ENCODE results near the gene ABCC2. TPM values are rescaled to one million over a fixed set of nuclear protein-coding genes. Genes with fewer than 3 reads are reported as not detected.

ABCC2 gene
- total RNA-seq, 4 donors from 2014 or later, result 1.7 to 23.7 (median 8.4) TPM

DNA sequence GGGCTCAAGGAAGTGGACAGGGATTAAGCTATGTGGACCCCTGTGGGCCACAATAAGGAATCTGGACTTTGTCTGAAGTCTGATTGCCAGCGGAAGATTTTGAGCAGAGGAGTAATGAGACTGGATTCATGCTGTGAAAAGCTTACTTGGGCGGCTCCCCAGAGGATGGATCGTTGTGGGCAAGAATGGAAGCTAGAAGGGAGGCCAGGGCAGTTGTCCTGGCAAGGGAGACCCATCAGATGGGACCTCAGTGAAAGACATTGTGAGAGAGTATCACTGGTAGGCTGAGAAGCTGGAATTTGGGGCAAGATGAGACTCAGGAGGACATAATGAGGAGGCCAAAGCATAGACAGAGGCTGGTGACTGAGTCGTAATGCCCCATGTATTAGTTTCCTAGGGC is 15.6 kb downstream of the ABCC2 start:
- Histone ChIP-seq H3K36me3 (peaks cover 0 to 22% (median 0%) of the 10 kb centered on the region in 3 donors), H3K4me1 (no peaks in the 10 kb centered on the region), H3K27me3 (no peaks in the 10 kb centered on the region), H3K4me3 (no peak overlapping the region), H3K9me3 (no peaks in the 10 kb centered on the region), H3K27ac (no peak overlapping the region)
- no peak for TF ChIP-seq POLR2A (IDR thresholded peaks at IDR 0.05)
- 83 to 86% methylated on average over 4 of the region's 4 CpGs for WGBS, 2 donors
- DNase-seq (ENCODE audit: low spot score in 2 of 2), result no peak

DNA sequence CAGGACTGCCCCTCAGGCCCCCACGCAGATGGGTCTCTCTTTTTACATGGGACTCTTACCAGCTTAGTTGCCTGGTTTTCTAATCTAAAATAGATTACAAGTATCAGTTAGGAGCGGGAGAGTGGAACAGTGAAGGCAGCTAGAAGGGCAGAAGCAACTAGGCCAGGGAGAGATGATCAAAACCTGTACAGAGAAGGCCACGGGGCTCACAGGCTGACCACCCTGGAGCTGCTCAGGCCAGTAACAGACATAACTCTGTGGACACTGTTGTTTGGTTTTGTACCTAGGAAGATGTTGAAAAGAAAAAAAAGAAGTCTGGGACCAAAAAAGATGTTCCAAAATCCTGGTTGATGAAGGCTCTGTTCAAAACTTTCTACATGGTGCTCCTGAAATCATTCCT is 16.5 kb downstream of the ABCC2 start:
- no peak overlapping the region for H3K27ac ChIP-seq
- peaks cover 0 to 22% (median 0%) of the 10 kb centered on the region in 3 donors for H3K36me3 ChIP-seq
- H3K4me3 ChIP-seq, result no peak overlapping the region
- H3K27me3 ChIP-seq, result no peaks in the 10 kb centered on the region
- DNase-seq (ENCODE audit: low spot score in 2 of 2), result no peak
- WGBS, 2 donors, result 82 to 86% methylated on average over 3 of the region's 3 CpGs
- TF ChIP-seq, protein P1, sequence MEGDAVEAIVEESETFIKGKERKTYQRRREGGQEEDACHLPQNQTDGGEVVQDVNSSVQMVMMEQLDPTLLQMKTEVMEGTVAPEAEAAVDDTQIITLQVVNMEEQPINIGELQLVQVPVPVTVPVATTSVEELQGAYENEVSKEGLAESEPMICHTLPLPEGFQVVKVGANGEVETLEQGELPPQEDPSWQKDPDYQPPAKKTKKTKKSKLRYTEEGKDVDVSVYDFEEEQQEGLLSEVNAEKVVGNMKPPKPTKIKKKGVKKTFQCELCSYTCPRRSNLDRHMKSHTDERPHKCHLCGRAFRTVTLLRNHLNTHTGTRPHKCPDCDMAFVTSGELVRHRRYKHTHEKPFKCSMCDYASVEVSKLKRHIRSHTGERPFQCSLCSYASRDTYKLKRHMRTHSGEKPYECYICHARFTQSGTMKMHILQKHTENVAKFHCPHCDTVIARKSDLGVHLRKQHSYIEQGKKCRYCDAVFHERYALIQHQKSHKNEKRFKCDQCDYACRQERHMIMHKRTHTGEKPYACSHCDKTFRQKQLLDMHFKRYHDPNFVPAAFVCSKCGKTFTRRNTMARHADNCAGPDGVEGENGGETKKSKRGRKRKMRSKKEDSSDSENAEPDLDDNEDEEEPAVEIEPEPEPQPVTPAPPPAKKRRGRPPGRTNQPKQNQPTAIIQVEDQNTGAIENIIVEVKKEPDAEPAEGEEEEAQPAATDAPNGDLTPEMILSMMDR (IDR thresholded peaks at IDR 0.05), result no peak
- TF ChIP-seq EP300 (IDR thresholded peaks at IDR 0.05), result no peak
- TF ChIP-seq POLR2A (IDR thresholded peaks at IDR 0.05), result no peak
- no peaks in the 10 kb centered on the region for H3K4me1 ChIP-seq
- no peaks in the 10 kb centered on the region for H3K9me3 ChIP-seq

DNA sequence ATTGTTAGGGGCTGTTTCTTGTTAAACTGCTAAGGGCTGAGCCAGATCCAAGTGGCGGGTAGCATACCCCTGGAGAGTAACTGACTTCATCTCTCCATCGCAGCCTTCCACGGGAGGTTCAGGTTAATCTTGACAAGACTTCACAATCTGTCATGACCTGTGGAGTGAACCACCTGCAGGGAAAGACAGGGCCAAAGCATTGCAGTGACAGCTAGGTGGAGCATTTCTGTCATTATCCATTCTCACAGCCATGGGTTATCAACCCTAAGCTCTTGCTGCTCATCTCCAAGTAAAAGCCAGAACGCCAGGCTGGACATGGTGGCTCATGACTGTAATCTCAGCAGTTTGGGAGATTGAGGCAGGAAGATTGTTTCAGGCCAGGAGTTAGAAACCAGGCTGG is 17.2 kb downstream of the ABCC2 start:
- H3K9me3 ChIP-seq, result no peaks in the 10 kb centered on the region
- no peak overlapping the region for H3K4me3 ChIP-seq
- H3K36me3 ChIP-seq, result peaks cover 0 to 26% (median 0%) of the 10 kb centered on the region in 3 donors
- H3K27ac ChIP-seq, result no peak overlapping the region
- H3K4me1 ChIP-seq, result no peaks in the 10 kb centered on the region
- TF ChIP-seq POLR2A (IDR thresholded peaks at IDR 0.05) (no peak), EP300 (IDR thresholded peaks at IDR 0.05) (no peak)
- TF ChIP-seq, protein P1 (IDR thresholded peaks at IDR 0.05), result no peak
- no peaks in the 10 kb centered on the region for H3K27me3 ChIP-seq
- WGBS, 2 donors, result 87 to 90% methylated on average over 4 of the region's 4 CpGs
- no peak for DNase-seq (ENCODE audit: low spot score in 2 of 2)

DNA sequence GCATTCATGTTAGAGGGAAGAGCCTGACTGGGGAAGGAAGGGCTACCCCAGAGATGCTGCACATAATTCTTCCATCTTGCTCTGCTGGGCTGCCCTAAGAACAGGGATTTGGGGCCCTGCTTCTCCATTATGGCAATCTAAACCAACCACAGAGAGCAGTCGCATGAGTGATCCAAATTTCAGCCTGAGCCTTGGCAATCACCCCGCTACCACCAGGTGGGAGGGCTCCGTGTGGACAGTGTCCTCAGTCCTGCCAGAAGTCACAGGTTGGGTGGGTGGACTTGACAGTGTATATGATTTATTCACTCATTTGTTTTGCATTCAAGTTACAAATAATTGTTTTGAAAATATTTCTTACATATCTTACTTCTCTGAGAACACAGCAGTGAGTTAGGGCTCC is 22.0 kb downstream of the ABCC2 start:
- no peaks in the 10 kb centered on the region for H3K27me3 ChIP-seq
- TF ChIP-seq, protein P1 (IDR thresholded peaks at IDR 0.05), result no peak
- no peak for TF ChIP-seq EP300 (IDR thresholded peaks at IDR 0.05)
- TF ChIP-seq POLR2A (IDR thresholded peaks at IDR 0.05), result no peak
- peaks cover 0 to 30% (median 0%) of the 10 kb centered on the region in 3 donors for H3K36me3 ChIP-seq
- H3K4me1 ChIP-seq, result no peaks in the 10 kb centered on the region
- no peak overlapping the region for H3K27ac ChIP-seq
- no peaks in the 10 kb centered on the region for H3K9me3 ChIP-seq
- no peak overlapping the region for H3K4me3 ChIP-seq
- DNase-seq (ENCODE audit: low spot score in 2 of 2), result no peak
- WGBS, 2 donors, result 85 to 90% methylated on average over 3 of the region's 3 CpGs

DNA sequence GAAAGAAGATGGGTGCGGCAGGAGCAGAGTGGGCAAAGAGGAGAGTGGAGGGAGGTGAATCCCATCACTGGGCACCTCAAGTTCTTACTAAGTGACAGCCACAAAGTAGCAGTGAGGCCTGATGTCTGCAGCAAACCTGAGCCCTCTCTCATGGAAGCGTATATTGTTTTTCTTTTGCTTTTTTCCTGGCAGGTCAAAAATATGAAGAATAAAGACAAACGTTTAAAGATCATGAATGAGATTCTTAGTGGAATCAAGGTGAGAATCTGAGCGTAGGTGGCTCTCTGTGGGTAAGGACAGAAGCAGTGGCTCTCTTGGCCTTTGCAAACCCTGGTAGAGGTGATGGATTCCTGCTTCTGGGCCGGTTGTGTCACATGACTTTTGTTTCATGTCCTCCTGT is 22.8 kb downstream of the ABCC2 start:
- no peaks in the 10 kb centered on the region for H3K27me3 ChIP-seq
- H3K27ac ChIP-seq, result no peak overlapping the region
- no peak overlapping the region for H3K4me3 ChIP-seq
- H3K4me1 ChIP-seq, result no peaks in the 10 kb centered on the region
- H3K36me3 ChIP-seq, result peaks cover 0 to 28% (median 0%) of the 10 kb centered on the region in 3 donors
- no peak for DNase-seq (ENCODE audit: low spot score in 2 of 2)
- TF ChIP-seq POLR2A (IDR thresholded peaks at IDR 0.05) (no peak), EP300 (IDR thresholded peaks at IDR 0.05) (no peak)
- TF ChIP-seq, protein P1 (IDR thresholded peaks at IDR 0.05), result no peak
- no peaks in the 10 kb centered on the region for H3K9me3 ChIP-seq
- WGBS, 2 donors, result 89 to 91% methylated on average over 5 of the region's 5 CpGs

DNA sequence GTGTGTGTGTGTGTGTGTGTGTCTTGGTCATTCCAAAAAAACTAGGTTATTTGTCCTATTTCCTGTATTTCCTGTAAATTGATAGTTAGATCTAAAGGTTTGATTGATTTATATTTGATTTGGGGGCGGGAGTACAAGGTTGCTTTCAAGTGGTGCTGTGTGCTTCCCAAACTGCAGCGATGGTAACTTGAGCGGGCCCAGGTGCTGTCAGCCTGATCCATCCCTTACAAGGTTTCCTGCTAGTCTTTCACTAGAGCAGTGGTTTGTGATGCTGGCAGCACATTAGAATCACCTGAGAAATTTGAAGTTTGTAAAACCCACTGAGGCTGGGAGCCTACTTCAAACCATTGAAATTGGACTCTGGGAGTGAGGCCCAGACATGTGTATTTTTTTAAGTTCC is 23.7 kb downstream of the ABCC2 start:
- no peaks in the 10 kb centered on the region for H3K9me3 ChIP-seq
- no peak overlapping the region for H3K27ac ChIP-seq
- 63% methylated on average over 3 of the region's 3 CpGs for WGBS, 2 donors
- no peaks in the 10 kb centered on the region for H3K27me3 ChIP-seq
- TF ChIP-seq POLR2A (IDR thresholded peaks at IDR 0.05), result no peak
- TF ChIP-seq, protein P1 (IDR thresholded peaks at IDR 0.05), result no peak
- no peak for TF ChIP-seq EP300 (IDR thresholded peaks at IDR 0.05)
- peaks cover 0 to 22% (median 0%) of the 10 kb centered on the region in 3 donors for H3K36me3 ChIP-seq
- H3K4me1 ChIP-seq, result no peaks in the 10 kb centered on the region
- no peak overlapping the region for H3K4me3 ChIP-seq
- no peak for DNase-seq (ENCODE audit: low spot score in 2 of 2)
